ENCODE data around the gene GAL3ST1. TPM values are rescaled to one million over a fixed set of nuclear protein-coding genes. Genes with fewer than 3 reads are reported as not detected.

GAL3ST1 gene
- total and polyA plus RNA-seq, 2 donors (not counting 1 experiment from before 2014, with no cell fraction given) = 0.06 to 0.17 TPM

GRCh38 chr22:30566125-30566524 is 8.3 kb downstream of the GAL3ST1 start:
- no peaks in the 10 kb centered on the region for H3K79me2 ChIP-seq (ENCODE audit: control insufficient read depth, insufficient read depth, low read length)
- no peak overlapping the region for H2AFZ ChIP-seq (ENCODE audit: low read length)
- TF ChIP-seq CTCF (conservative IDR thresholded peaks at IDR 0.05 in 1 of 2, IDR thresholded peaks at IDR 0.05 in 1 of 2; ENCODE audit: low read depth in 1 of 2, low read length in 2 of 2) (no peak), EZH2 (IDR thresholded peaks at IDR 0.05; ENCODE audit: low read length, missing control alignments) (no peak)
- H3K4me1 ChIP-seq (ENCODE audit: control insufficient read depth, extremely low read depth, insufficient read depth, low read length) = no peaks in the 10 kb centered on the region
- H3K4me3 ChIP-seq (replicated peaks in 1 of 4; ENCODE audit: control extremely low read depth in 1 of 4, insufficient read depth in 1 of 4, low read depth in 3 of 4, low read length in 4 of 4) = no peak overlapping the region
- peaks cover 7% of the 10 kb centered on the region for H3K27me3 ChIP-seq (ENCODE audit: control insufficient read depth, insufficient read depth, low read length)
- H3K9ac ChIP-seq (ENCODE audit: insufficient read depth, low read length) = no peak overlapping the region
- no peaks in the 10 kb centered on the region for H3K9me3 ChIP-seq (ENCODE audit: control insufficient read depth, insufficient read depth, low read depth, low read length)
- no peak for DNase-seq (ENCODE audit: low read depth in 2 of 2)
- H3K36me3 ChIP-seq (ENCODE audit: control insufficient read depth, insufficient read depth, low read length) = no peaks in the 10 kb centered on the region
- H3K4me2 ChIP-seq (ENCODE audit: extremely low read depth, insufficient read depth, low read length) = no peak overlapping the region
- H4K20me1 ChIP-seq (ENCODE audit: control insufficient read depth, extremely low read depth, insufficient read depth, low read length) = no peaks in the 10 kb centered on the region
- no peak overlapping the region for H3K27ac ChIP-seq (ENCODE audit: insufficient read depth, low read length)

- H3K27me3 ChIP-seq (ENCODE audit: control insufficient read depth, insufficient read depth, low read length) = peaks cover 7% of the 10 kb centered on the region
- no peak overlapping the region for H3K4me3 ChIP-seq (replicated peaks in 1 of 4; ENCODE audit: control extremely low read depth in 1 of 4, insufficient read depth in 1 of 4, low read depth in 3 of 4, low read length in 4 of 4)
- DNase-seq (ENCODE audit: low read depth in 2 of 2) = no peak
- no peaks in the 10 kb centered on the region for H3K4me1 ChIP-seq (ENCODE audit: control insufficient read depth, extremely low read depth, insufficient read depth, low read length)
- H3K9me3 ChIP-seq (ENCODE audit: control insufficient read depth, insufficient read depth, low read depth, low read length) = no peaks in the 10 kb centered on the region
- H3K9ac ChIP-seq (ENCODE audit: insufficient read depth, low read length) = no peak overlapping the region
- no peak overlapping the region for H3K27ac ChIP-seq (ENCODE audit: insufficient read depth, low read length)
- no peak overlapping the region for H3K4me2 ChIP-seq (ENCODE audit: extremely low read depth, insufficient read depth, low read length)
- TF ChIP-seq CTCF (conservative IDR thresholded peaks at IDR 0.05 in 1 of 2, IDR thresholded peaks at IDR 0.05 in 1 of 2; ENCODE audit: low read depth in 1 of 2, low read length in 2 of 2) (no peak), EZH2 (IDR thresholded peaks at IDR 0.05; ENCODE audit: low read length, missing control alignments) (no peak)
- no peak overlapping the region for H2AFZ ChIP-seq (ENCODE audit: low read length)
- no peaks in the 10 kb centered on the region for H3K79me2 ChIP-seq (ENCODE audit: control insufficient read depth, insufficient read depth, low read length)
- H4K20me1 ChIP-seq (ENCODE audit: control insufficient read depth, extremely low read depth, insufficient read depth, low read length) = no peaks in the 10 kb centered on the region
- H3K36me3 ChIP-seq (ENCODE audit: control insufficient read depth, insufficient read depth, low read length) = no peaks in the 10 kb centered on the region
Observed at GRCh38 chr22:30565341-30565740, 9.1 kb downstream of the GAL3ST1 start.

GRCh38 chr22:30564761-30565119 is 9.7 kb downstream of the GAL3ST1 start:
- DNase-seq (ENCODE audit: low read depth in 2 of 2) = no peak
- Histone ChIP-seq H2AFZ (ENCODE audit: low read length) (no peak overlapping the region), H3K27me3 (ENCODE audit: control insufficient read depth, insufficient read depth, low read length) (peaks cover 7% of the 10 kb centered on the region), H3K4me3 (replicated peaks in 1 of 4; ENCODE audit: control extremely low read depth in 1 of 4, insufficient read depth in 1 of 4, low read depth in 3 of 4, low read length in 4 of 4) (no peak overlapping the region), H3K79me2 (ENCODE audit: control insufficient read depth, insufficient read depth, low read length) (no peaks in the 10 kb centered on the region), H3K9ac (ENCODE audit: insufficient read depth, low read length) (no peak overlapping the region), H3K27ac (ENCODE audit: insufficient read depth, low read length) (no peak overlapping the region), H3K9me3 (ENCODE audit: control insufficient read depth, insufficient read depth, low read depth, low read length) (no peaks in the 10 kb centered on the region), H3K4me1 (ENCODE audit: control insufficient read depth, extremely low read depth, insufficient read depth, low read length) (no peaks in the 10 kb centered on the region), H3K4me2 (ENCODE audit: extremely low read depth, insufficient read depth, low read length) (no peak overlapping the region), H4K20me1 (ENCODE audit: control insufficient read depth, extremely low read depth, insufficient read depth, low read length) (no peaks in the 10 kb centered on the region), H3K36me3 (ENCODE audit: control insufficient read depth, insufficient read depth, low read length) (no peaks in the 10 kb centered on the region)
- no peak for TF ChIP-seq EZH2 (IDR thresholded peaks at IDR 0.05; ENCODE audit: low read length, missing control alignments)
- no peak for TF ChIP-seq CTCF (conservative IDR thresholded peaks at IDR 0.05 in 1 of 2, IDR thresholded peaks at IDR 0.05 in 1 of 2; ENCODE audit: low read depth in 1 of 2, low read length in 2 of 2)
